Measurements from ENCODE around the gene IQGAP2.

The IQGAP2 gene

DNA sequence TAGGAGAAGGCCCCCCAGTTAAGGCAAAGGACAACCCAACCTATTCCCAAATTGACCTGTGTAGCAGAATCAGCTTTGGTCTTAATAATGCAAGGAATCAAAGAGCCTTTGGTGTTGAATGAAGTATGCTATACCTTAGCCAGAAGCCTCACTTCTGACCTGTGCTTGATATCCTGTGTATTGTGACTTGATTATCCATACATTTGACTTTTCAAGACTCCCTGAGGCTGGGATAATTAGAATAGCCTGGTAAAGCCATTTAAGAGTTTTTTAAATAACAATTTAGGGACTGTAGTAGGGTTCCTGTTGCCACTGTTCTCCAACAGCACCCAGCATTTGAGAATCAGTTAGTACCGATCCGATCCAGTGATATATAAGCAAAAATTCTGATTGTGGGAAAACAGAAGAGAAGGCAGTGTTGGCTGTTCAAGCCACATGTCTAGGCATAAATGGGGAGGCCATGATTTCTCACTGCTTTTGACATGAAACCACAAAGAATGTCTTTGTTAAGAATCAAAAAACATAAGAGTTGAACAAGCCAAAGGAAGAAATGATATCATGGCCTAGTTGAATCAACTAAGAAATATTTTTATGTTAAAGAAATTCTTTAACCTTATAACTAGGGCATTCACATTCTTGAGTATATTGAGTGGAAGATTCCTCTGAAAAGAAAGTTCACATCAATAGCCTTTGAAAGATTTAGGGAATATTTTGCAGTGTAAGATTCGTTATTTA lies 121.2 kb downstream of the IQGAP2 start:
- in situ Hi-C loops (cut with MboI; ENCODE audit: low pct_unique_long_range_greater_than_20kb, low sequenced_read_pairs, unreplicated experiment) = no loop called here
- DNase-seq (ENCODE audit: low spot score) = no peak
- TF ChIP-seq, protein P1, sequence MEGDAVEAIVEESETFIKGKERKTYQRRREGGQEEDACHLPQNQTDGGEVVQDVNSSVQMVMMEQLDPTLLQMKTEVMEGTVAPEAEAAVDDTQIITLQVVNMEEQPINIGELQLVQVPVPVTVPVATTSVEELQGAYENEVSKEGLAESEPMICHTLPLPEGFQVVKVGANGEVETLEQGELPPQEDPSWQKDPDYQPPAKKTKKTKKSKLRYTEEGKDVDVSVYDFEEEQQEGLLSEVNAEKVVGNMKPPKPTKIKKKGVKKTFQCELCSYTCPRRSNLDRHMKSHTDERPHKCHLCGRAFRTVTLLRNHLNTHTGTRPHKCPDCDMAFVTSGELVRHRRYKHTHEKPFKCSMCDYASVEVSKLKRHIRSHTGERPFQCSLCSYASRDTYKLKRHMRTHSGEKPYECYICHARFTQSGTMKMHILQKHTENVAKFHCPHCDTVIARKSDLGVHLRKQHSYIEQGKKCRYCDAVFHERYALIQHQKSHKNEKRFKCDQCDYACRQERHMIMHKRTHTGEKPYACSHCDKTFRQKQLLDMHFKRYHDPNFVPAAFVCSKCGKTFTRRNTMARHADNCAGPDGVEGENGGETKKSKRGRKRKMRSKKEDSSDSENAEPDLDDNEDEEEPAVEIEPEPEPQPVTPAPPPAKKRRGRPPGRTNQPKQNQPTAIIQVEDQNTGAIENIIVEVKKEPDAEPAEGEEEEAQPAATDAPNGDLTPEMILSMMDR (IDR thresholded peaks at IDR 0.05; ENCODE audit: extremely low read depth, insufficient read depth, missing control alignments) = no peak

DNA sequence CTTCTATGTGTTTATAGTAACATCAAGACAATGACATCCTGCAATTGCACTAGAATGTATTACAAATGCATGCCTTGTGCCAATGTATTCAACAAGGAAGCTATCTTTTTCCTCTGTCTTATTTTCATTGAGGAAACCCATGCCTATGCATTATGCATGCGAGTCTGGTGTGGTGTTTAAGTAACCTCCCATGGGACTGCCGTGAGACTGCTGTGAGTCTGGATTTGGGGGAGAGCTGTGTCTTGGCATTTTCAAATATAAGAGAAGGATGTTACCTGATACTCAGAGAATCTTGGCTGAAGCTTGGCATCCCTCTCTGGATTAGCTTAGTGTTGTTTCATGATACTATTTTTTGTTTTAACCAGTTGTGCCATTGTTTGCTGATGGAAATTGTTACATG lies 121.8 kb downstream of the IQGAP2 start:
- no peak for DNase-seq (ENCODE audit: low spot score)
- TF ChIP-seq, protein P1 (IDR thresholded peaks at IDR 0.05; ENCODE audit: extremely low read depth, insufficient read depth, missing control alignments) = no peak
- in situ Hi-C loops (cut with MboI; ENCODE audit: low pct_unique_long_range_greater_than_20kb, low sequenced_read_pairs, unreplicated experiment) = no loop called here

DNA sequence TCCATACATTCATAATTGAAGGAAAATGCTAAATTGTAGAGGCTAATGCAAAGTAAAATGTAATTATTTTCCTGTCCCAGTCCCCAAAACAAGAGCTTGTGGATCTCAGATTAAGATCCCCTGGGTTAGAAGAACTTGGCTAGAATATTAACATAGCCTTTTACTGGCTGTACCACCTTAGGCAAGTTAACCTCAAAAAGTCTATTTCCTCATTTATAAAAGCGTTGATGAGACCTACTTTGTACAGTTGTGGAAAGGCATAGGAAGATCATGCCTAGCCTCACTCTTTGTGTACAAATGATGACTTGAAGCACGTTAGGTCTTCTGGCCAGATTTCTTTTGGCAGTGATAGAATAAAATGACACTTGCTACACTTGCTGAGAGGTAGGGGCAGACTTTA lies 122.9 kb downstream of the IQGAP2 start:
- TF ChIP-seq, protein P1 (IDR thresholded peaks at IDR 0.05; ENCODE audit: extremely low read depth, insufficient read depth, missing control alignments) = no peak
- in situ Hi-C loops (cut with MboI; ENCODE audit: low pct_unique_long_range_greater_than_20kb, low sequenced_read_pairs, unreplicated experiment) = no loop called here
- DNase-seq (ENCODE audit: low spot score) = no peak

DNA sequence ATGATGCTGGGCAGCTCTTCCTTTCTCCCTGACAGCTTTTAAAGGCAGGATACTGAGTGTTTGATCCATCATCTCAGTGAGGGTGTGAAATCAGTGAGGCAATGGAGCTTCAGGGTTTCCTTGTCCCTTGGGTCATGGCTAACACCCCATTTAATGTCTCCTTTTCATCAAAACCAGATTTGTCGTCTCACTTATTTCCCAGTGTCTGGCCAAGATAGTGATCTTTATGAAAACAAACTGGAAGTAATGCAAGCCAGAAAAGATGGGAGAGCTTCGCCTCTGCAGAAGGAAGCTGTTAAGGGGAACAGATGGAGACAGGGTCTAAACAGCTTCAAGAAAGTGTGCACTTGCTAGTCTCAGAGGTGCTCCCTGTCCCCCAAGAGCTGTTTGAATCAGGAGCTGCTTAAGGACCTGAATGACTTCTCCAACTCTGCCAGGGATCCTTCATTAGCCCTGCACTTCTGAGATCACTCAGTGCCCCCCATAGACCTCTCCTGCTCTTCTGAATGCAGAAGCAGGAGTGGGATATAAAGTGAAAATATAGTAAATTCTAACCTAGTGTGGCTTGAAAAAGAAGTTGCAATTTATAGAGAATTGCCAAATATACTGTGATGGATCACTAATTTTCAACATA lies 124.0 kb downstream of the IQGAP2 start:
- in situ Hi-C loops (cut with MboI; ENCODE audit: low pct_unique_long_range_greater_than_20kb, low sequenced_read_pairs, unreplicated experiment) = no loop called here
- DNase-seq (ENCODE audit: low spot score) = no peak
- TF ChIP-seq, protein P1 (IDR thresholded peaks at IDR 0.05; ENCODE audit: extremely low read depth, insufficient read depth, missing control alignments) = no peak

DNA sequence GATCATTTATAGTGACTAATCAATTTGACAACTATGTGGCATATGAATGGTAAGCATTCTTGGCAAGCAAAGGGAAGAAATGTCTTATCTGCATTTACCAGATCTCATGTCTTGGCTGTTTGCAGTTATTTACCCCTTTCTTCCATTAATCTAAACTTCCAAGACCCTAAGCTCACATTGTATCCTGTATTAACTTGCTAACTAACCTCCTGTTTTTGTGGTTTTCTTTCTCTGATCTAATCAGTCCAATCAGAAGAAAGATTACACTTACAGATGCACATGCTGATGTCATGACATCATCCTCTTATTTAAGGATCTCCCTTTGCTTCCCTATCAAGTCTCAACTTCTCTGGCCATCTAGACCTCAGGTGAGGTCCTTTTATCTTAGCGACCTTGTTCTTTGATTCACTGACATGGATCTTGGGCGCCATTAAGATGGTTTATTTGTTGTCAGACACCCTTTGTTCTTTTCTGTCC lies 124.6 kb downstream of the IQGAP2 start:
- in situ Hi-C loops (cut with MboI; ENCODE audit: low pct_unique_long_range_greater_than_20kb, low sequenced_read_pairs, unreplicated experiment) = no loop called here
- TF ChIP-seq, protein P1 (IDR thresholded peaks at IDR 0.05; ENCODE audit: extremely low read depth, insufficient read depth, missing control alignments) = no peak
- DNase-seq (ENCODE audit: low spot score) = no peak

DNA sequence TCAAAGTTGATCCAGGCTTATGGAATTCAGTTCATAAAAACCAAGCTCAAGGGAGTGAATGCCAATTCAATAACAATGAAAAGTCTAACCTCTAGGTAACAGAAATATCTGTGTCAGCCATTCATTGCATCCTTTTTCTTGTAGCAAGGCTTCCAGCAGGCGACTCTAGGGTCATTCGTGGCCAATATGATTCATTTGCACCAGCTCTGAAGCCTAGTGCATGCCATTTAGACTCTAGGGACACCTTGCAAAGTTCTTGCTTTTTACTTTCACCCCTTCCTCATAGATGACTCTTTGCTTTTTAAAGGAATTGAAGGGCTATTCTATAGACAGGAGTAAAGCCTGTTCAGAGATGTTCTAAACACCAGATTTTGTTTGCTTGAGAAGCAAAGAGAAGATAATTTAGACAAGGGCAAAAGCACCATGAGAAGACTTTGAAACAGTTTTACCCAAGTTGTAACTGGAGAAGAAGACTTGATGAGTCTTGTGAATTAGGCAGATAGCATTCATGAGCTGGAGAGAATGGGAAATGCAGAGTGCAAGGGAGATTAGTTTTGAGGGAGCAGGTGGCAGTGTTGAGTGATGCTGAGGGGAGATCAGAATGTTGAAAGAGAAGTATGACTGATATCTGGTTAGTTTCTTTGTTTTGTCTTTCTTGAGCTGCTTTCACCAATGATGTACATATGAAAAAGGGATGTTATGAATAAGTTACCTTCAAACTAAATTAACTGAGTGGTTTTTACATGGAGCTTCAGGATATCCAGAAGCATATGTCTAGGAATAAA lies 125.7 kb downstream of the IQGAP2 start:
- DNase-seq (ENCODE audit: low spot score) = no peak
- in situ Hi-C loops (cut with MboI; ENCODE audit: low pct_unique_long_range_greater_than_20kb, low sequenced_read_pairs, unreplicated experiment) = no loop called here
- TF ChIP-seq, protein P1 (IDR thresholded peaks at IDR 0.05; ENCODE audit: extremely low read depth, insufficient read depth, missing control alignments) = no peak
